ENCODE results near the gene RPSA.

Gene RPSA

DNA sequence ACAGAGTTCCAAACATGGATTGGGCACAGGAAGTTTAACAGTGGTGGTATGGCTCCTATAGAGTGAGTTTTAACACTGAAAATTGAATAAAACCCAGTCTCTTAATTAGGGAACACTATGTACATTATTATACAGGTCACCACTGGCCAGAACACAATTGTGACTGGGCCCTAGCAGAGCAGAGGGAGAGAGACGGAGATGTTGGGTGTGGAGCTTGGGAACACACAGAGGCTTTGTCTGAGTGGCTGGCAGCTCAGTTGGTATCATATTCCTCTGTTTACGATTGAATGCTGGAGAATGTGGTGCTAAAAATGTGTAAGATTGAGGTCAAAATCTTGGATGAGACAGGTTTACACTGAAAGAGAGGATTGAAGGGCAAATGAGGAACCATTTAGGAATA, 54.2 kb downstream of the RPSA start:
- DNase-seq, result no peak

Data from 8988T (cell line).